ENCODE measurements around the gene NFKB1.

DNA sequence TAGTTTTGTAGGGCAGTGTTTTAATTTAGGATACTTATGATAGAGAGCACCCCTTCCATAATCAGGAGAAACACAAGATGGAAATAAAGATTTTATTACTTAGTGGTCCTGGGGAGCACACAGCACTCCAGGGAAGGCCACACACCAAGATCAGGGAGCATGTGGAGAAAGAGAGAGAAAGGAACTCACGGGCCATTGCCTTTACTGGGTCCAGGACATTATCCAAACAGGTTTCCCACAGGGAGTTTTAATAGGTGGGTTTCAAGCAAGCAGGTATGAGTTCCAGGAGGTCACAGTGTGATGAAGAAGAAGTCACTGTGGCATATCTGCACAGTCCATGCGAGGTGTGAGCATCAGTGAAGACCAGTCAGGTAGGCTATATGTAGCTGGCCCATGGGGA lies 46.8 kb downstream of the NFKB1 start:
- TF ChIP-seq, protein P1, sequence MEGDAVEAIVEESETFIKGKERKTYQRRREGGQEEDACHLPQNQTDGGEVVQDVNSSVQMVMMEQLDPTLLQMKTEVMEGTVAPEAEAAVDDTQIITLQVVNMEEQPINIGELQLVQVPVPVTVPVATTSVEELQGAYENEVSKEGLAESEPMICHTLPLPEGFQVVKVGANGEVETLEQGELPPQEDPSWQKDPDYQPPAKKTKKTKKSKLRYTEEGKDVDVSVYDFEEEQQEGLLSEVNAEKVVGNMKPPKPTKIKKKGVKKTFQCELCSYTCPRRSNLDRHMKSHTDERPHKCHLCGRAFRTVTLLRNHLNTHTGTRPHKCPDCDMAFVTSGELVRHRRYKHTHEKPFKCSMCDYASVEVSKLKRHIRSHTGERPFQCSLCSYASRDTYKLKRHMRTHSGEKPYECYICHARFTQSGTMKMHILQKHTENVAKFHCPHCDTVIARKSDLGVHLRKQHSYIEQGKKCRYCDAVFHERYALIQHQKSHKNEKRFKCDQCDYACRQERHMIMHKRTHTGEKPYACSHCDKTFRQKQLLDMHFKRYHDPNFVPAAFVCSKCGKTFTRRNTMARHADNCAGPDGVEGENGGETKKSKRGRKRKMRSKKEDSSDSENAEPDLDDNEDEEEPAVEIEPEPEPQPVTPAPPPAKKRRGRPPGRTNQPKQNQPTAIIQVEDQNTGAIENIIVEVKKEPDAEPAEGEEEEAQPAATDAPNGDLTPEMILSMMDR (IDR thresholded peaks at IDR 0.05), result no peak
- no peak for TF ChIP-seq POLR2A (IDR thresholded peaks at IDR 0.05)

Data from uterus (tissue), 2 donors.